PFSK-1 (cell line): ENCODE data around the gene LDHA.

Experiments
- FOXP2 ChIP-seq: optimal IDR thresholded peaks from 2 replicates; pipeline ENCODE3; 2011; ENCODE audit warnings: borderline replicate concordance, control low read depth, inconsistent platforms; ENCODE audit not compliant: insufficient read depth; ENCODE audit errors: extremely low read length, extremely low read depth
- POLR2AphosphoS5 ChIP-seq: IDR thresholded peaks from 2 replicates; pipeline ENCODE4 v1.6.1; 2012; ENCODE audit warnings: low read depth, mild to moderate bottlenecking, control low read depth, low read length, moderate library complexity
- SIN3A ChIP-seq: IDR thresholded peaks from 2 replicates; pipeline ENCODE4 v1.6.1; 2012; ENCODE audit warnings: mild to moderate bottlenecking, low read length, moderate library complexity, borderline replicate concordance; ENCODE audit not compliant: insufficient read depth
- TAF1 ChIP-seq: IDR thresholded peaks from 2 replicates; pipeline ENCODE4 v1.6.1; 2012; ENCODE audit warnings: low read length, control low read depth, borderline replicate concordance; ENCODE audit not compliant: insufficient read depth
- TF ChIP-seq, protein P1 (sequence below), 2 experiments: IDR thresholded peaks; 2 replicates each; pipeline versions ENCODE4 v1.6.1 to v1.8.0; 2011 to 2012; ENCODE audit warnings: low read depth in 2 of 2, low read length in 2 of 2, control low read depth in 1 of 2, inconsistent platforms in 1 of 2, mild to moderate bottlenecking in 1 of 2, moderate library complexity in 1 of 2; ENCODE audit not compliant: insufficient read depth in 1 of 2

Gene LDHA

DNA sequence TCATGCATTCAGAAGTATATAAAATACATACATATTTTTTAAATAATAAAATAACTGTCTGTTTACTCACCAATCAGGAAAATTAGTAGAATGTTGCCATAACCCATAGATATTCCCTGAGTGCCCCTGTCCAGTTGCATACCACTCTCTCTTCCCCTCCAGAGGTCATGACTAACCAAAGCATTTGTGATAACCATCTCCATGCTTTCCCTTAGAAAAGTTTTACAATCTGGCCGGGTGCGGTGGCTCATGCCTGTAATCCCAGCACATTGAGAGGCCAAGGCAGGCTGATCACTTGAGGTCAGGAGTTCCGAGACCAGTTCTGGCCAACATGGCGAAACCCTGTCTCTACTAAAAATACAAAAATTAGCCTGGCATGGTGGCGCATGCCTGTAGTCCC, 33.2 kb upstream of the LDHA start:
- TF ChIP-seq FOXP2 (no peak), TAF1 (no peak), SIN3A (no peak), POLR2AphosphoS5 (no peak)
- TF ChIP-seq, protein P1, sequence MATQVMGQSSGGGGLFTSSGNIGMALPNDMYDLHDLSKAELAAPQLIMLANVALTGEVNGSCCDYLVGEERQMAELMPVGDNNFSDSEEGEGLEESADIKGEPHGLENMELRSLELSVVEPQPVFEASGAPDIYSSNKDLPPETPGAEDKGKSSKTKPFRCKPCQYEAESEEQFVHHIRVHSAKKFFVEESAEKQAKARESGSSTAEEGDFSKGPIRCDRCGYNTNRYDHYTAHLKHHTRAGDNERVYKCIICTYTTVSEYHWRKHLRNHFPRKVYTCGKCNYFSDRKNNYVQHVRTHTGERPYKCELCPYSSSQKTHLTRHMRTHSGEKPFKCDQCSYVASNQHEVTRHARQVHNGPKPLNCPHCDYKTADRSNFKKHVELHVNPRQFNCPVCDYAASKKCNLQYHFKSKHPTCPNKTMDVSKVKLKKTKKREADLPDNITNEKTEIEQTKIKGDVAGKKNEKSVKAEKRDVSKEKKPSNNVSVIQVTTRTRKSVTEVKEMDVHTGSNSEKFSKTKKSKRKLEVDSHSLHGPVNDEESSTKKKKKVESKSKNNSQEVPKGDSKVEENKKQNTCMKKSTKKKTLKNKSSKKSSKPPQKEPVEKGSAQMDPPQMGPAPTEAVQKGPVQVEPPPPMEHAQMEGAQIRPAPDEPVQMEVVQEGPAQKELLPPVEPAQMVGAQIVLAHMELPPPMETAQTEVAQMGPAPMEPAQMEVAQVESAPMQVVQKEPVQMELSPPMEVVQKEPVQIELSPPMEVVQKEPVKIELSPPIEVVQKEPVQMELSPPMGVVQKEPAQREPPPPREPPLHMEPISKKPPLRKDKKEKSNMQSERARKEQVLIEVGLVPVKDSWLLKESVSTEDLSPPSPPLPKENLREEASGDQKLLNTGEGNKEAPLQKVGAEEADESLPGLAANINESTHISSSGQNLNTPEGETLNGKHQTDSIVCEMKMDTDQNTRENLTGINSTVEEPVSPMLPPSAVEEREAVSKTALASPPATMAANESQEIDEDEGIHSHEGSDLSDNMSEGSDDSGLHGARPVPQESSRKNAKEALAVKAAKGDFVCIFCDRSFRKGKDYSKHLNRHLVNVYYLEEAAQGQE (IDR thresholded peaks at IDR 0.05; ENCODE audit: insufficient read depth in 1 of 2, low read depth in 2 of 2, low read length in 2 of 2), result no peak

DNA sequence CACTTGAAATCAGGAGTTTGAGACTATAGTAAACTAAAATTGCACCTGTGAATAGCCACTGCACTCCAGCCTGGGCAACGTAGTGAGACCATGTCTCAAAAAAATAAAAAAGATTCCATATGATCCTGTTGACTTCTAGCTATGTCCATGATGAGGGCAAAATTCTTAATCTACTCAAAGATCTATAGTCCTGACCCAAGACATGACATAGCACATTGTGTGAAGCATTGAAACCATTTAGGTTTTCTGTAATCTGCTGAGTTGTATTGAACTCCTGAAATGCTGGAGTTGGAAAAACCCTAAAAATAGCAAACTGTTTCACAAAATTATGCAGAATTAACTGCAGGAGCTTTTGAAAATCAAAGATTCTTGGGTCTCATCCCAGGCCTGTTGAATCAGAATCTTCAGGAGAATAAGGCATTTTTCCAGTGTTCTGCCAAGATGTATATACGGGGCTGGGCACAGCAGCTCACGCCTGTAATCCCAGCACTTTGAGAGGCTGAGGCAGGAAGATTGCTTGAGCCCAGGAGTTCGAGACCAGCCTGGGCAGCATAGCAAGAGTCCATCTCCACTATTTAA, 29.8 kb upstream of the LDHA start:
- TF ChIP-seq FOXP2 (no peak), TAF1 (no peak), POLR2AphosphoS5 (no peak), SIN3A (no peak)
- TF ChIP-seq, protein P1 (IDR thresholded peaks at IDR 0.05; ENCODE audit: insufficient read depth in 1 of 2, low read depth in 2 of 2, low read length in 2 of 2), result no peak

DNA sequence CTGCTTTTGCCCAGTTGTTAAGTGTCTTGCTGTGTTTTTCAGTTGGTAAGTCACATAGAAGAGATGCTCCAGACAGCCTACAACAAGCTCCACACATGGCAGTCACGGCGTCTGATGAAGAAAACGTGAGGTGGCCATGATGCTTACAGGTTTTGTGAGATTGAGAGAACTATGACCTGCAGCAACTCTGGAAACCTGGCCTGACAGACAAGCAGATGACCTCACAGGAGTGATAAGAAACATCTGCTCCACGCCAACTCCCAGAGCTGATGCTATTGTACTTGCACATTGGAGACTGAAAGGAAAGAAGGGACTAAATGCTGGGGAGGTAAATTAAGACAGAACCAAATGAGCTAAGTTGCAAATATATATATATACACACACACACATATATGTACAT, 28.6 kb upstream of the LDHA start:
- TF ChIP-seq FOXP2, result no peak
- TF ChIP-seq POLR2AphosphoS5, result no peak
- TF ChIP-seq SIN3A, result no peak

DNA sequence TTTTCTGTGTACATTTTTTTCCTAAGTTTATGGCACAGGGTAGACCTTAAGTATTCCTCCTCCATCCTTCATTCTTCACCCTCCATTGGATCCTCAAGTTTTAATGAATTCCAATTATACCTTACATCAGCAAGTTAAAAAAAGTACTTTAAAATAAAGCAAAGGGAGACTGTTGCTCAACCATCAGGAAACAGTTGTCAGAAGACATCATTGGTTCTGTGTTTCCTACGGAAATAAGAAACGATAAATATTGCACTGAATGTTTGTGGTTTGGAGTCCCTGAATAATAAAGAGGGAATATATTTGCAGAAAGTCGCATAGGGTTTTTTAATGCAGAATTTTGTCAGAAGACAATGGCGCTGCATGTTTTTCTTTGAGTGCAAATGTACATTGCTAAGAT, 28.1 kb upstream of the LDHA start:
- TF ChIP-seq POLR2AphosphoS5 (no peak), TAF1 (no peak), SIN3A (no peak), FOXP2 (no peak)
- TF ChIP-seq, protein P1 (IDR thresholded peaks at IDR 0.05; ENCODE audit: insufficient read depth in 1 of 2, low read depth in 2 of 2, low read length in 2 of 2), result no peak

DNA sequence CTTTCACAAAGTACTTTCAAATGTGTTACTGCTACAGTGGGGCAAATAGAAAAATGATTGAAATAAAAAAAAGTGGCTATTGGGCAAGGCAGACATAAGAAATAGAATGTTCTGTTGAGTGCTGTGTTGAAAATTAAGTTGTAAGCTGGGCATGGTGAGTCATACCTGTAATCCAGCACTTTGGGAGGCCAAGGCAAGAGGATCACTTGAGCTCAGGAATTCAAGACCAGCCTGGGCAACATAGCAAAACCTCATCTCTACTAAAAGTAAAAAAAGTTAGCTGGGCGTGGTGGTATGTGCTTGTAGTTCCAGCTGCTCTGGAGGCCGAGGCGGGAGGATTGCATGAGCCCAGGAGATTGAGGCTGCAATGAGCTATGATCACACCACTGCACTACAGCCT, 26.9 kb upstream of the LDHA start:
- no peak for TF ChIP-seq FOXP2
- TF ChIP-seq POLR2AphosphoS5, result no peak
- TF ChIP-seq, protein P1 (IDR thresholded peaks at IDR 0.05; ENCODE audit: insufficient read depth in 1 of 2, low read depth in 2 of 2, low read length in 2 of 2), result no peak
- TF ChIP-seq TAF1, result no peak
- no peak for TF ChIP-seq SIN3A
